ENCODE data around the gene LYRM1. TPM values are rescaled to one million over a fixed set of nuclear protein-coding genes. Genes with fewer than 3 reads are reported as not detected.

LYRM1 gene
- total and polyA plus RNA-seq, 2 of the 4 experiments (the other 2 are of a cell fraction): 19.0 to 35.0 TPM

DNA sequence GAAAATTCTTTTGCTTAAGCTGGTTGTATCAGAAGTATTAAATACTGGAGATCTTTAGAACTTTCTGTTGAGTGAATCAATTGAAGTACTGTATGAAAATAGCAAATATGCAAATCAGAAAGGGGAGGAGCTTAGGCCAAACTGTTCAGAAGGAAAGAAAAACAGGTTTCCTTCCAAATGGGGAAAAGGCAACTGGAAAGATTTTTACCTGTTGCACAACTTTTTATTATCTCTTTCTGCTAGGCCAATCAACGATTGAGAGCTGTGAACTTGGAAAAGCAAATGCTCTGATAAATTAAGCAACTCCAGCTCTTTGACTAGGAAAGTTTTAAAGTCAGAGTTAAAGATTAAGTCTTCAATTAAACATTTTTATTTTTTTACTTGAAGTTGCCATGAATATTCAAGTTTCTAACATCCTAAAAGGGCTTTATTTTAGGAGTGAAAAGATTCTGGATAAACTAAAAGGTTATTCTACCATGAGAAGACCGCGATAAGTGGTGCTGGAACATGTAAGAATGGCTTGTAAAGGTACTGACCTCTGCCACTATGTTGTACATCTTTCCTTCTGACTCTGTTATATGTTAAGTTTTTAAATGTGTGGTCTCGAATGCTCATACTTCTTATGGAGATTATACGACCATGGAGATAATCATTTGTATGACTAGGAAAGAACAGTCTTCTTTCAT lies 16.9 kb upstream of the LYRM1 start:
- Histone ChIP-seq H2AK9ac (replicated peaks; ENCODE audit: low read depth, low read length, poor library complexity) (no peak overlapping the region), H3K56ac (ENCODE audit: extremely low read depth, insufficient read depth, low read length) (no peak overlapping the region), H2BK5ac (ENCODE audit: low read depth, low read length, poor library complexity, severe bottlenecking) (no peak overlapping the region), H3K14ac (replicated peaks; ENCODE audit: low read depth, low read length) (no peak overlapping the region), H3K4me3 (ENCODE audit: insufficient read depth, low read depth, low read length) (no peak overlapping the region), H2AK5ac (ENCODE audit: low read depth, low read length) (no peak overlapping the region), H3K23ac (ENCODE audit: low read depth, low read length) (no peak overlapping the region), H3K27me3 (ENCODE audit: control insufficient read depth, insufficient read depth, low read length) (no peaks in the 10 kb centered on the region), H3K9me3 (ENCODE audit: control insufficient read depth, insufficient read depth, low read length) (no peaks in the 10 kb centered on the region), H4K5ac (ENCODE audit: low read depth, low read length) (no peak overlapping the region), H2BK120ac (ENCODE audit: low read depth, low read length) (no peak overlapping the region), H3K4me1 (ENCODE audit: control insufficient read depth, insufficient read depth, low read length) (peaks cover 19% of the 10 kb centered on the region), H3K36me3 (ENCODE audit: control insufficient read depth, insufficient read depth, low read length) (no peaks in the 10 kb centered on the region), H4K8ac (ENCODE audit: low read depth in 2 of 2, low read length in 2 of 2) (no peak overlapping the region), H3K4me2 (ENCODE audit: low read depth, low read length) (peak overlapping the region; percentile 11; the same call in 1 of the 2 replicates), H3K18ac (ENCODE audit: low read depth, low read length) (peak overlapping the region; percentile 36; the same call in 1 of the 2 replicates), H3K9ac (ENCODE audit: low read depth, low read length) (no peak overlapping the region), H3K27ac (ENCODE audit: insufficient read depth, low read length) (no peak overlapping the region), H3K9me1 (ENCODE audit: insufficient read depth, low read length) (peaks cover 26% of the 10 kb centered on the region), H3K79me1 (ENCODE audit: low read depth in 1 of 2, low read length in 2 of 2) (peaks cover 12 to 84% of the 10 kb centered on the region in 2 experiments), H3K4ac (ENCODE audit: low read depth, low read length) (no peak overlapping the region), H2BK20ac (ENCODE audit: low read depth, low read length) (no peak overlapping the region), H2BK15ac (ENCODE audit: low read depth, low read length) (no peak overlapping the region), H4K20me1 (ENCODE audit: insufficient read depth, low read length) (peaks cover 56% of the 10 kb centered on the region; the same call in 1 of the 2 replicates), H2AFZ (replicated peaks; ENCODE audit: low read length, poor library complexity) (no peak overlapping the region), H4K91ac (ENCODE audit: insufficient read depth, low read depth, low read length) (no peak overlapping the region)
- ChIA-PET POLR2A (ENCODE audit: unreplicated experiment) (no interaction called here), CTCF (interaction anchor here (1.4 kb wide), 1 partner anchor 18 kb away, joined by 4 read pairs; no protein-coding TSS in a partner anchor)
- BruUV-seq (replicated peaks): no TSS peak
- intact Hi-C loops (cut with micrococcal nuclease) (loop anchor here (2.0 kb wide), 1 partner anchor 17 kb away; no protein-coding TSS in a partner anchor), in situ Hi-C loops (cut with MboI; ENCODE audit: low sequenced_read_pairs) (no loop called here), dilution Hi-C loops (cut with HindIII; ENCODE audit: low sequenced_read_pairs, unreplicated experiment) (no loop called here)
- TF ChIP-seq RFX5 (IDR thresholded peaks at IDR 0.05; ENCODE audit: low read depth, low read length) (no peak), CEBPB (IDR thresholded peaks at IDR 0.05; ENCODE audit: low read depth, low read length) (peak; percentile 63; the same call in 1 of the 2 replicates), MAZ (IDR thresholded peaks at IDR 0.05; ENCODE audit: borderline replicate concordance, low read depth, low read length) (no peak), MXI1 (IDR thresholded peaks at IDR 0.05; ENCODE audit: borderline replicate concordance, low read depth, low read length) (no peak)
- WGBS, 2 experiments (ENCODE audit: extremely low coverage in 2 of 2, insufficient read length in 1 of 2): no CpG with 5 or more reads among the region's 5 CpGs
- ATAC-seq (ENCODE audit: low read depth): no peak
- no peak for DNase-seq

Data from IMR-90 (cell line).